HG03378 (cell line): ENCODE results near the gene PRMT3.
A peak's percentile ranks its signal among the peaks of the same experiment; 100 is the strongest.
"Not testable (repeated sequence)": the region's sequence is repeated elsewhere in the genome, so short reads cannot be mapped to it uniquely, and the experiment has no call there.

Source experiments
- ATAC-seq: cut with Tn5 transposase; IDR thresholded peaks from one replicate; pipeline ENCODE4 v1.9.1; 2021; ENCODE audit warnings: mild to moderate bottlenecking, moderate library complexity; ENCODE audit not compliant: unreplicated experiment

The PRMT3 gene

DNA sequence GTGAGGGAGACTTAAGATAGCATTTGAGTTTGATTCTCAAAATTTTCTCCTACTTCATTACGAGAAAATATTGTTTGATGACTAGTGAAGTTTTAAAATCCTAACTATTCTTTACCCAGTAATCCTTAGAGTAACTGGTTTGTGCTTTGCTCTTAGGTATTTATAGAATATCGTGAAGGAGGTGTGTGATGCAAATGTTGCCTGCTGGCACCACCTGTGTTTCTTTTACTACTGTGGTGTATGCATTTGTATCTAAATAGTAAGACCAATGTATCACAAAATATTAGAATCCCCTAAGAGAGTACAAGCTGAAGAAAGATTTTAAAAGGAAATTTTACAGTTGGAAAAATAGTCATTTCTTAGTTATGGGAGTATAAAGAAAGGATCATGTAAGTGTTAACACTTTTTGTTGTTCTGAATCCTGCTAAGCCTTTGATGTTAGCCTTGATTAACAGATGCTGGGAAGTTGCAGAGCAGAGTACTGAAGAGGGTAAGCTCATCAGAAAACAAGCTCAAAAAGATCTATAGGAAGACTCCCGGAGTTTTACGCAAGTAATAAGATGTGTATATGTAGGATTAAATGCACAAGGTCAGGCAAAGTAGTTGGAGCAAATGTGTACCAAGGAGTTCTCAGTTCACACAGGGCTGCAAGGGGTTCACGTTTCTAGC is 109.7 kb downstream of the PRMT3 start:
- no peak for ATAC-seq

DNA sequence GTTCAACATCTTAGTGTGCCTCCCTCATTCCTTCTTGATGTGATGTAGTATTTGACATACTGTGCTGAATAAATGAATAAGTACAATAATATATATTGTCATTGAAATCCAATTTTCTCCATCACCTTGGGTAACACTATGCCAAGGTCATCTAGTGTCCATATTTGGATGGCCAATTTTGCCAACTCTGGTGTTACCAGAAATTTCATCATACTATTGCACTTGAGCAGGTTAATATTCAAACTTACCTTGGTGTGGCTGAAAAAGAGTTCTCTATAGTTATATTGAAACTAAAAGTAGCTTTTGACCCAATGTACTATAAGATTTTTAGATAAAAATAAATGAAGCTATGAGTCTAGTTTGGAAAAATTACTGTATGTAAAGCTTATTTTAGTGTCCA is 113.7 kb downstream of the PRMT3 start:
- ATAC-seq, result peak; percentile 92

DNA sequence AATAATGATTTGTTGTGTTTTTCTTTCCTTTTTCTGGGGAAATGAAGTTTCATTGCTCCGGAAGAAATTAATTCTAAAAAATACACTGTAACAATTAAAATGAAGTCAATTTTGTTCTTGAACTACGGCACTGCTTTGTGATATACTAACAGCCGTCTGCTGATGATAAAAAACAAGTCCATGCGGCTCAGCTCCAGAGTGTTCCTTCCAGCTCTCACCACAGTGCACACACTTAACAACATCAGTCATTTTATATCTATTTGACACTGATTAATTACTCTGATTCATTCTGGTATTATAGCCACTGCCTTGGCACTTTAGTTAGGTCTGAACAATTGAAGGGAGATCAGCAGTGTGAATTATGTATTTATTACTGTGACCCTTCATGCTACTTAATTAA is 114.5 kb downstream of the PRMT3 start:
- no peak for ATAC-seq

DNA sequence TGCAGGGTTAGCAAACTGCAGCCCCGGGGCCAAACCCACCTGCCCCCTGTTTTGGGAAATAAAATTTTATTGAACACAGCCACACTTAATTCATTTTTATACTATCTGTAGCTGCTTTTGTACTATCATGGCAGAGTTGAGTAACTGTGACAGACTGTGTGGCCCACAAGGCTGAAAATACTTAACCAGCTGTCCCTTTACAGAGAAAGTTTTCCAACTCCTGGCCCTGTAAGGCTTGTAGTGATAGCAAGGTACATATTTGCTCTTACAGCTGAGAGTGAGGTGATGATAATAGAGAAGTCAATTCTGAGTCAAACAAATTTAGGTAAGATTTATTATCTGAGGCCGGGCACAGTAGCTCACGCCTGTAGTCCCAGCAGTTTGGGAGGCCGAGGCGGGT is 124.5 kb downstream of the PRMT3 start:
- ATAC-seq, result no peak

DNA sequence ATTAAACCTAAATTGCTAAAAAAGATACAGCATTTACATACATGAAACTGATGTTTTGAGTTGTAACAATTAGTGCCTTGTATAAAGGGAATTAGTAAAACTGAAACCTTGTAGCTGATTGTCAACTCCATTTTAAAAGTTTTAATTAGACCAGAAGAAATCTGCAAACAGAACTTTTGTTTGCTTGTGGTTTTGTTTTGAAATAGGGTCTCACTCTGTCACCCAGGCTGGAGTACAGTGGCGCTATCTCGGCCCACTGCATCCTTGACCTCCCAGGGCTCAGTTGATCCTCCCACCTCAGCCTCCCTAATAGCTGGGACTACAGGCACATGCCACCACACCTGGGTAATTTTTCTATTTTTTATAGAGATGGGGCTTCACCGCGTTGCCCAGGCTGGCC is 125.4 kb downstream of the PRMT3 start:
- no peak for ATAC-seq

DNA sequence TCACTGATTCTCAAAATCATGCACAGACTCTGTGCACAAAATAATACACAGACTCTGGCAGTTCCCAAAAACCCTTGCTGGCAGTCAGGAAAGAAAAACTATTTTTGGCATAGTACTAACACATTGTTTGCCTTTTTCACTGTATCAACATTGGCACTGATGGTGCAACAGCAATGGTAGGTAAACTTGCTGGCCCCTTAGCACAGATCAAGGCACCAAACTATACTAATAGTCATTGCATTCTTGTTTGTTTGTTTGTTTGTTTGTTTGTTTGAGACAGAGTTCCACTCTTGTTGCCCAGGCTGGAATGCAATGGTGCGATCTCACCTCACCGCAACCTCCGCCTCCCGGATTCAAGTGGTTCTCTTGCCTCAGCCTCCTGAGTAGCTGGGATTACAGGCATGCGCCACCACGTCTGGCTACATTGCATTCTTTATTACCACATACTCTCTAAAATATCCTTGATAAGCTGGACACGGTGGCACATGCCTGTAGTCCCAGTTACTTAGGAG is 130.9 kb downstream of the PRMT3 start:
- ATAC-seq, result no peak

DNA sequence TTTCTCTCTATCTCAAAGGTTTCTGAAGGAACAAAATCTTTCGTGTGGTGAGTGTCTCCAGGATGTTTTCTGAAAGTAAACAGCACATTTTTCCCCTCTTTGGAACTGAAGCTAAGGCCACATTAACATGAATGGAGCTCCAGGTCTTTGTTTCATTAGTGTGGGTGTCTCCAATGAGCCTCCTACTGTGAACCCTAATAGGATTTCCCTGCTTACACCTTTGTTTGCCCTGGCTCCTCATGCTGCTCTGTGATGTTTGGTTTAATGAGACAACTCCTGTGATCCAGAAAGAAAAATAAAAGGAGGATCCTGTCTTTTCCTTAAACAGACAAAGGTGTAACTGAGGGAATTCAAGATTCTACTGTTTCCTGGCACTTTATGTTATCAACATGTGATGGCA is 135.0 kb downstream of the PRMT3 start:
- no peak for ATAC-seq

DNA sequence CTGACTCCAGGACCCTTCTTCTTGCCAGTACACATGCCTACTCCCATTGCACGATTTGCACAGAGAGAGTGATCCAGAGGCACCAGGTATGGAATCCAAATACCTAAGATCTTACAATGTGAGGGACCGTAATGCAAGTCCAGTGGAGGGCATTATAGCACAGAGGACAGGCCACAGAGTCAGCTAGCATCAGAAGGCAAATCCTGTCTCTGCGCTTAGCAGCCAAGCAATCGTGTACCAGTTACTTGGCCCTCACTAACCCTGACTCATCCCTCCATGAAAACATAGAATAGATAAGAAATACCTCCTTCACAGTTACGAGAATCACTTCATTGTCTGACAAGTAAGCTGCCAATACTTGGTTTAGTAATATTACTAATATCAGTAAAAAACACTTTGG is 142.2 kb downstream of the PRMT3 start:
- ATAC-seq, result no peak

DNA sequence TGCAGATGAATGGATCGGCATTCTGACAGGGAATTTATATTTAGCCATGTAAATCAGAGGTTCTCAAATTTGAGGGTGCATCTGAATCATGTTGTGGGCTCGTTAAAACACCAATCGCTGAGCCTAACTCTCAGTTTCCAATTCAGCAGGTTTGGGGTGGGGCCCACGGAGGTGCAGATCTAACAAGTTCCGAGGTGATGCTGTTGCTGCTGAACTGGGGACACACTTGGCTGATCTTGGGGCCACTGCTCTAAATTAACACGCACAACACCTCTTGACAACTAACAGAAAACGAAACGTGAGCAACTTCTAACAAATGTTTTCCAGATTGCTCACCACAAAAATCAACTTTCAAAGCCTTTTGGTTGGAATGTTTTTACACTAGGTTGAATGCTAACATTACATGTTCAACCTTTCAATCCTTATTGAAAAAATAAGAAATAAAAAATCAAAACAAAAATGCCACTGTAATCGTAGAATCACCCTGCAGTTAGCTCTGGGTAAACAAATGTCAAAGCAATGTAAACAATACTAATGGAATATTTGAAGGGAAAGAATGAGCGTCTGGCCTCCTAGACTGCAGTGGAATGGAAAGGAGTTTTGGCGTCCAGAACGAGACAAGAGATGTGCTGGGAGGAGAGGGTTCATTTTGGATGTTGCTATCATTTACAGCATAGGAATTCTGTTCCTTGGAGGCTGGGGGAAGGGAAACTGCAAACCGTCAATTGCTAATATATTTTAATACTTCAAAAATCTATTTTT is 143.6 kb downstream of the PRMT3 start:
- peak; percentile 53 for ATAC-seq

DNA sequence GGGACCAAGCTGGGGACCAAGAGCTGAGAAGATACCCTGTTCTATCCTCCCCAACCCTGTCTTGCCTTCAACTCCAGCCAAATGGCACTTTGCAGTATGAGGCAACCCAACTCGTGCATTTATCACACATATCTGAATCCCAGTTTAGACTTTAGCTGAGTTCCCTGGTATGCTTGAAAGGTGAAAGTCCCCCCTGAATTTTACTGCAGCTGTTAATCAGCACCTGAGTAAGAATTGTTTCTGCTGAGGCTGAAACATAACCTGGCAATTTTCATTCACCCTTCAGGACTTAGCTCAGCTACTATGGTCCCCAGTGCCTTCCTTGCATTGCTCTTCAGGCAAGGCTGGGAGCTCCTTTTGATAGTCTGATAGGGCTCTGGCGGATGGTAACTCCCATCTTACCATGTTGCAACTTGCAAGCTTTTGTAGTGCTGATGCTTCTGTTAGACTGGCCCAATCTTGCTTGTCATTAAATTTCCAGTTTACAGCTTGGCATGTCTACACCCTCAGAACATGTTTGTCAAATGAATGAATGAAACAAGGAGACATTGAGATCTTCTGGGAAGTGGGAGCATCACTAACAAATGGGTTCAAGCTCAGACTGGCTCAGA is 147.9 kb downstream of the PRMT3 start:
- no peak for ATAC-seq

DNA sequence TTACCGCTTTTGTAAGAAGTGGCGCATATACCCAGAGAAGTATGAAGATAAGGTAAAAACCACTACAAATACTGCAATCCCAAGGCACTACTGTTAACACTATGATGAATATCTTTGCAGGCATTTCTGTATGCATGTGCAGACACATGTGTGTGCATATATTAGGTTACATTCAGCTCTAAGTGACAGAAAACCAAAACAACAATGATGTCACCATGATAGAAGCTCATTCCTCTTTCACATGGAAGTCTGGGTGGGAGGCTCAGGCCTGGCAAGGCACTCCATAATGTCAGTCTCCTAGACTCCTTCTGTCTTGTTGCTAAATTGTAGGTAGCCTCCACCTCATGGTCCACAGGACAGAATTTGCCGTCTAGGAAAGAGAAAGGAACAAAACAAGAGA is 148.8 kb downstream of the PRMT3 start:
- no peak for ATAC-seq

DNA sequence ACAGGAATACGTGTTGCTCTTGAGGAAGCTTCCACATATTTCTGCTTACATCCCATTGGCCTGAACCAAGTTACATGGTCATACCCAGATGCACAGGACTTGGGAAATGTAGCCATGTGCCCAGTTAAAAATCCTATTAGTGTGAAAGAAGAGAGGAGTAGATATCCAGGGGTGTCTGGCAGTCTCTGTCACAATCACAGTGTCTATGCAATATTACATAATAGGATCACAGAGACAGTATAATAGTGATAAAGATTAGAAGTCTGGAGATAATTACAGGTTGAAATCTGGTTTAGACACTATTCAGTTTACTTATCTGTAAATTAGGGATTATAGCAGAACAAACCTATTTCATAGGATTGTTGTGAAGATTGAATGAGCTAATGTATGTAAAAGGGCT is 149.3 kb downstream of the PRMT3 start:
- no peak for ATAC-seq

DNA sequence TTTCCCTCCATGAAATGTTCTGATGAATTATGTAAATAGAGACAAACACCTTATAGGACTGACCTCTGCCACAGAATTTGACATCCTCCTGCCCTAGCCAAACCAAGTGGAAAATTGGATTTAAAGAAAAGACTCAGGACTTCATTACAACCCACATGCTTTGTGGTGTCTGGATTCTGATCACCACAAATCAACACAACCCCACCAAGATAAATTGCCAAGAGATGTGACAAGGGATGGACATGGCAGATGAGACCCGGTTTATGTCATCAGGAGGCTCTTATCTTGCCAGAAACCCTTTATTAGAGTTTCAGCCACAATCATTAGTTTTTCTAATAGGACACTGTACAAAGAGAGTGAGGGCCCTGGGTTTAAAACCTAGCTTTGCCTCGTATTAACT is 154.0 kb downstream of the PRMT3 start:
- ATAC-seq, result no peak

DNA sequence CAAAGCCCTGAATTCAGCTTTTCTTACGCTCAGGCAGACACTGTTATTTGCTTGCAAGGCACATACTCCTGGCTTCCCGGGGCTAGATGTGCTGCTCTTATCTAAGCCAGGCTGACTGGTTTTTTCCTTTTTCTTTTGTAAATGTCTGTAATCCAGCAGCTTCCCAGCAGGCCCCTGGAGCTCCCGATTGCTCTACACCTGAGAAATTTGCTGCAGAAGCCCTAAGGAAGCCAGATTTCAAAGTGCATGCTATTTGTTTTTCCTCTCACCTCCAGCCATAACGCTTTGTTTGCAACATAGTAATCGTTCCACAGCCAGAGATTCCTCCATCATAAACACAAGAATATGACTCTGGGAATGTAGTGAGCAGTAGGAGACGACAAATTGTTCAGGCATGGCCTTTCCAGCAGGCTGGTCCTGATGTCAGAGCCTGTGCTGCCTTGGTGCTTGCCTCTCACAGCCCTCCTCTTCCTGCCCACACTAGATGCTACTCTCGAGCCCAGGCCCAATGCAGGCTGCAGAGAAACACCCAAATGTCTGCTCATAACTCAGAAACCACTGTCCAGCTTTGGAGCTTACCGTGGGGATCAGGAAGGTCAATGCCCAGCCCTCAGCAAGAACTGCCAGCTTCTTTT is 157.2 kb downstream of the PRMT3 start:
- no peak for ATAC-seq

DNA sequence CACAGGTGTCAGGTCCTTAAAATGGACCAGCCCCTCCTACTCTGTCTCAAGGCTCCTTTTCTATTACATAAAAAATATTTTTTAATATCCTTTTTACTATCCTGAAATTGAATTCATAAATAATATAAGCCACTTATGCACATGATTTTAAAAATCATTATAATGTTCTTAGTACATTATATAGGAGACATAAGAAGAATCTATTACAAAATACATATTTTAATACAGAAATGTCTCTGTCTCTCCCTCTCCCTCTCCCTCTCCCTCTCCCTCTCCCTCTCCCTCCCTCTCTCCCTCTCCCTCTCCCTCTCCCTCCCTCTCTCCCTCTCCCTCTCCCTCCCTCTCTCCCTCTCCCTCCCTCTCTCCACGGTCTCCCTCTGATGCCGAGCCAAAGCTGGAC is 159.9 kb downstream of the PRMT3 start:
- no peak for ATAC-seq

DNA sequence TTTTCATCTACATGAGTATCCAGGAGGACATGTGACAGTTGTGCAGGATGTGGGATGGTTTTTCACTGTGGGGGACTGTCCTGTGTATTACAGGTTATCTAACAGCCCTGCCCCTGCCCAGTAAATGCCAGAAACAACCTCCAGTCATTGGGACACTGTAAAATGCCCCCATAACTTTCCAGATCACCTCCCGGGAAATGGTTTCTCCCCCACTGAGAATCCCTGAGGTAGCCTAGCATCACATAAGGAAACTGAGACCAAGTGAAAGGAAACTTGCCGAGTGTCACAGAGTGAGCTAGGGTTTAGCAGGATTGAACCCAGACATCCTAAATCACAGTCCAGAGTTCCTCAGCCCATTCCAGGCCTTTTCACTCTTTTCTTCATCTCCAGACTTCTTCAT is 163.6 kb downstream of the PRMT3 start:
- ATAC-seq, result no peak

DNA sequence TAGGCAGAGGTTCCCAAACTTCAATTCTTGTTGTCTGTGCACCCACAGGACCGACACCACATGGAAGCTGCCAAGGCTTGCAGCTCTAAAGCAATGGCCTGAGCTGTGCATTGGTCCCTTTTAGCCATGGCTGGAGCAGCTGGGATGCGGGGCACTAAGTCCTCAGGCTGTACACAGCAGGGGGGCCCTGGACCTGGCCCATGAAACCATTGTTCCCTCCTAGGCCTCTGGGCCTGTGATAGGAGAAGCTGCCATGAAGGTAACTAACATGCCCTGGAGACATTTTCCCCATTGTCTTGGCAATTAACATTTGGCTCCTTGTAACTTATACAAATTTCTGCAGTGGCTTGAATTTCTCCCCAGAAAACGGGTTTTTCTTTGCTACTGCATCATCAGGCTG is 168.3 kb downstream of the PRMT3 start:
- ATAC-seq, result no peak

DNA sequence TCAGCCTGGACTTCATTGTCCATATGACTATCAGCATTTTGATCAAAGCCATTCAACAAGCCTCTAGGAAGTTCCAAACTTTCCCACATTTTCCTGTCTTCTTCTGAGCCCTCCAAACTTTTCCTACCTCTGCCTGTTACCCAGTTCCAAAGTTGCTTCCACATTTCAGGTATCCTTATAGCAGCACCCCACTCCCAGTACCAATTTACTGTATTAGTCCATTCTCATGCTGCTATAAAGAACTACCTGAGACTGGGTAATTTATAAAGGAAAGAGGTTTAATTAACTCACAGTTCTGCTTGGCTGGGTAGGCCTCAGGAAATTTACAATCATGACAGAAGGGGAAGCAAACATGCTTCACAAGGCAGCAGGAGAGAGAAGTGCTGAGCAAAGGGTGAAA is 168.9 kb downstream of the PRMT3 start:
- ATAC-seq, result not testable (repeated sequence)

DNA sequence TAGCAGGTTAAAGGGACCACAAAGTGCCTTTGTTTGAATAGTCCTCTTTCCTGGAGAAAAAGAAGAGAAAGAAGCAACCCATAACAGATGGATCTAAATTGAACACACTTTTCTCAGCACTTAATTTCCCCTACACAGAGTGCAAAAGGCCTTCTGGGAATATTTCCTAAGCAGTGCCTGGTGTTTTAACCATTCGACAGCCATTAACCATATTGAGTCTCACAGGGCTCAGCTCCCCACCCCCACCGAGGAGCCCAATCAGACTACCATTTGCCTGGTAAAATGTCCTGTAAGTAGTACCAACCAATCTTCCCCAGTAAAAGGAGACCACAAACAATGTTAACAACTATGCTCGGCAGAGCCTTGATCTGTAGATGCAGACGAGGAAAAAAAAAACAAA is 171.2 kb downstream of the PRMT3 start:
- ATAC-seq, result no peak
